A673 (cell line): ENCODE results near the gene ANKK1.

Experiments
- CTCF ChIP-seq: fragments of 300-800, 200-600 bp; sonication (generic); conservative IDR thresholded peaks from 2 replicates; pipeline ENCODE4 v1.5.1; 2017; ENCODE audit warnings: low read depth, mild to moderate bottlenecking, antibody characterized with exemption, low read length, moderate library complexity, mixed read lengths
- EZH2 ChIP-seq: fragments of 200-600 bp; sonication (generic); IDR thresholded peaks from 2 replicates; pipeline ENCODE4 v1.6.1; 2017; ENCODE audit warnings: borderline replicate concordance, low read depth, mild to moderate bottlenecking, mixed read lengths, antibody characterized with exemption, low read length; ENCODE audit not compliant: poor library complexity, severe bottlenecking

GRCh38 chr11:113411536-113411935, 24.0 kb downstream of the ANKK1 start:
- TF ChIP-seq EZH2: no peak
- TF ChIP-seq CTCF: no peak
